GM23248 (cell line): ENCODE measurements around the gene LIN54. TPM values are rescaled to one million over a fixed set of nuclear protein-coding genes. Genes with fewer than 3 reads are reported as not detected.
"Not testable (repeated sequence)": the region's sequence is repeated elsewhere in the genome, so short reads cannot be mapped to it uniquely, and the experiment has no call there.

Experiments used
- DNase-seq: peaks from one replicate; pipeline ENCODE4 v3.0.0-alpha.2; 2015
- H2AFZ ChIP-seq: fragments of 200-600 bp; sonication (generic); 2 replicates; pipeline ENCODE4 v1.6.1; 2016; ENCODE audit warnings: antibody characterized with exemption
- H3F3A ChIP-seq: fragments of 200-600 bp; sonication (generic); 2 replicates; pipeline ENCODE4 v1.6.1; 2016; ENCODE audit warnings: mild to moderate bottlenecking, antibody characterized with exemption, mixed run types; ENCODE audit not compliant: insufficient read depth
- H3K27ac ChIP-seq: fragments of 200-600 bp; sonication (generic); 2 replicates; pipeline ENCODE4 v1.5.1; 2016; ENCODE audit warnings: mild to moderate bottlenecking
- H3K27me3 ChIP-seq: fragments of 200-600 bp; sonication (generic); replicated peaks from 2 replicates; pipeline ENCODE4 v1.6.1; 2016; ENCODE audit warnings: mild to moderate bottlenecking; ENCODE audit not compliant: insufficient read depth
- H3K36me3 ChIP-seq: fragments of 200-600 bp; sonication (generic); 2 replicates; pipeline ENCODE4 v1.6.1; 2016; ENCODE audit warnings: low read depth, mild to moderate bottlenecking
- H3K4me1 ChIP-seq: fragments of 200-600 bp; sonication (generic); 2 replicates; pipeline ENCODE4 v1.6.1; 2016; ENCODE audit warnings: mild to moderate bottlenecking; ENCODE audit not compliant: insufficient read depth
- H3K4me2 ChIP-seq: fragments of 200-600 bp; sonication (generic); one replicate; pipeline ENCODE4 v1.6.1; 2016; ENCODE audit warnings: mild to moderate bottlenecking; ENCODE audit not compliant: unreplicated experiment
- H3K4me3 ChIP-seq: fragments of 200-600 bp; sonication (generic); 2 replicates; pipeline ENCODE4 v1.5.1; 2016; ENCODE audit warnings: mild to moderate bottlenecking
- H3K79me2 ChIP-seq: fragments of 200-600 bp; sonication (generic); 2 replicates; pipeline ENCODE4 v1.6.1; 2016; ENCODE audit warnings: mild to moderate bottlenecking; ENCODE audit not compliant: insufficient read depth
- H3K9ac ChIP-seq: fragments of 200-600 bp; sonication (generic); 2 replicates; pipeline ENCODE4 v1.6.1; 2016; ENCODE audit warnings: mild to moderate bottlenecking
- H3K9me2 ChIP-seq: fragments of 200-600 bp; sonication (generic); 2 replicates; pipeline ENCODE4 v1.6.1; 2016; ENCODE audit warnings: mixed run types, mild to moderate bottlenecking, moderate library complexity; ENCODE audit not compliant: insufficient read depth
- H3K9me3 ChIP-seq: fragments of 200-600 bp; sonication (generic); one replicate; pipeline ENCODE4 v1.6.1; 2017; ENCODE audit warnings: low read depth
- H4K20me1 ChIP-seq: fragments of 200-600 bp; sonication (generic); 2 replicates; pipeline ENCODE4 v1.6.0; 2016; ENCODE audit not compliant: insufficient read depth
- EZH2 ChIP-seq: fragments of 200-600 bp; sonication (generic); IDR thresholded peaks from 2 replicates; pipeline ENCODE4 v1.6.1; 2018; ENCODE audit warnings: antibody characterized with exemption, mild to moderate bottlenecking; ENCODE audit not compliant: insufficient read depth, poor library complexity, severe bottlenecking
- EZH2phosphoT487 ChIP-seq: fragments of 200-600 bp; sonication (generic); IDR thresholded peaks from 2 replicates; pipeline ENCODE4 v1.6.1; 2018; ENCODE audit warnings: antibody characterized with exemption, moderate library complexity, mild to moderate bottlenecking, low read depth; ENCODE audit not compliant: insufficient read depth
- WGBS, 2 experiments: methylation state at CpG; one replicate each; pipeline ENCODE4 v1.1.6; 2015 to 2017; ENCODE audit warnings: low lambda C conversion rate in 2 of 2, low coverage in 1 of 2; ENCODE audit errors: missing lambda C conversion rate in 2 of 2; 5-methylcytosine and 5-hydroxymethylcytosine counted together
- in situ Hi-C: fragments of 300-500 bp; cut with MboI; formaldehyde crosslinking; loops from 2 replicates; pipeline ENCODE4 v1.15.0; 2020
- polyA plus RNA-seq: library from polyadenylated mRNA; unstranded; fragments of >200 nt; fragmentation: Nextera tagmentation; extraction: Ambion mirVana; gene quantifications from 2 replicates; pipeline ENCODE4 v1.2.1, GENCODE V29; 2016
- total RNA-seq: library from RNA; depleted of rRNA; stranded (reverse); fragments of >200 nt; shearing (Covaris generic); gene quantifications from 2 replicates; pipeline ENCODE4 v1.2.3, GENCODE V29; 2014

Gene LIN54
- total and polyA plus RNA-seq, 2 experiments from 2014 or later, result 6.4 to 13.3 TPM

GRCh38 chr4:82919386-82919785 lies 91.2 kb downstream of the LIN54 start:
- 78 to 80% methylated on average over 2 of the region's 2 CpGs for WGBS, 2 experiments
- in situ Hi-C loops, result no loop called here
- no peak overlapping the region for H3K4me3 ChIP-seq
- H4K20me1 ChIP-seq, result no peaks in the 10 kb centered on the region
- no peaks in the 10 kb centered on the region for H3K9me2 ChIP-seq
- H3F3A ChIP-seq, result no peaks in the 10 kb centered on the region; the same call in 1 of the 2 replicates
- TF ChIP-seq EZH2 (no peak), EZH2phosphoT487 (no peak)
- H3K4me1 ChIP-seq, result no peaks in the 10 kb centered on the region
- H3K4me2 ChIP-seq, result no peak overlapping the region
- H3K9me3 ChIP-seq, result no peaks in the 10 kb centered on the region
- no peak overlapping the region for H2AFZ ChIP-seq
- no peaks in the 10 kb centered on the region for H3K79me2 ChIP-seq
- H3K36me3 ChIP-seq, result 0 out of 2 replicates have a peak, but pooled peaks cover 7% of the 10 kb centered on the region
- no peaks in the 10 kb centered on the region for H3K27me3 ChIP-seq
- no peak overlapping the region for H3K27ac ChIP-seq
- DNase-seq, result no peak
- no peak overlapping the region for H3K9ac ChIP-seq

- Histone ChIP-seq H4K20me1 (no peaks in the 10 kb centered on the region), H2AFZ (no peak overlapping the region), H3K9me2 (no peaks in the 10 kb centered on the region), H3K9me3 (no peaks in the 10 kb centered on the region), H3F3A (no peaks in the 10 kb centered on the region; the same call in 1 of the 2 replicates), H3K9ac (no peak overlapping the region), H3K27me3 (no peaks in the 10 kb centered on the region), H3K79me2 (no peaks in the 10 kb centered on the region), H3K4me1 (peaks cover 6% of the 10 kb centered on the region; the same call in 1 of the 2 replicates), H3K27ac (no peak overlapping the region), H3K36me3 (0 out of 2 replicates have a peak, but pooled peaks cover under 1% of the 10 kb centered on the region), H3K4me2 (no peak overlapping the region), H3K4me3 (no peak overlapping the region)
- in situ Hi-C loops, result no loop called here
- TF ChIP-seq EZH2 (no peak), EZH2phosphoT487 (no peak)
- no peak for DNase-seq
- 81 to 84% methylated on average over 7 of the region's 7 CpGs for WGBS, 2 experiments
Observed at GRCh38 chr4:82918091-82918490, 92.5 kb downstream of the LIN54 start.

GRCh38 chr4:82913968-82914367 lies 96.7 kb downstream of the LIN54 start:
- H3K9ac ChIP-seq, in situ Hi-C loops, H3K9me3 ChIP-seq: not testable (repeated sequence)

GRCh38 chr4:82913305-82913704 lies 97.3 kb downstream of the LIN54 start:
- Histone ChIP-seq H2AFZ (no peak overlapping the region), H3K4me1 (peaks cover 6% of the 10 kb centered on the region; the same call in 1 of the 2 replicates), H3F3A (no peaks in the 10 kb centered on the region), H3K4me2 (no peak overlapping the region), H3K9me2 (no peaks in the 10 kb centered on the region), H3K4me3 (no peak overlapping the region), H3K9me3 (no peaks in the 10 kb centered on the region), H3K9ac (no peak overlapping the region), H3K36me3 (no peaks in the 10 kb centered on the region), H3K27me3 (no peaks in the 10 kb centered on the region), H3K79me2 (no peaks in the 10 kb centered on the region), H3K27ac (peak overlapping the region; percentile 22), H4K20me1 (no peaks in the 10 kb centered on the region)
- TF ChIP-seq EZH2 (no peak), EZH2phosphoT487 (no peak)
- 46 to 48% methylated on average over 2 of the region's 2 CpGs for WGBS, 2 experiments
- in situ Hi-C loops, result no loop called here
- peak; percentile 66 for DNase-seq

More at GRCh38 chr4:82913968-82914367, 96.7 kb downstream of the LIN54 start:
- not testable (repeated sequence) for H3K27me3 ChIP-seq, H3K9me2 ChIP-seq, DNase-seq, H3F3A ChIP-seq, H3K79me2 ChIP-seq, H3K36me3 ChIP-seq, H4K20me1 ChIP-seq, H3K4me3 ChIP-seq, H3K27ac ChIP-seq, H2AFZ ChIP-seq, H3K4me2 ChIP-seq, H3K4me1 ChIP-seq
- WGBS, 2 experiments, result 91 to 100% methylated on average over 2 of the region's 2 CpGs

GRCh38 chr4:82909326-82909725 lies 101.3 kb downstream of the LIN54 start:
- Histone ChIP-seq H4K20me1 (no peaks in the 10 kb centered on the region), H3K9me2 (no peaks in the 10 kb centered on the region), H3K27ac (no peak overlapping the region), H3F3A (0 out of 2 replicates have a peak, but pooled peaks cover 6% of the 10 kb centered on the region), H3K4me1 (peaks cover 13% of the 10 kb centered on the region), H3K9me3 (no peaks in the 10 kb centered on the region), H3K4me2 (no peak overlapping the region), H3K36me3 (no peaks in the 10 kb centered on the region), H3K9ac (no peak overlapping the region), H3K79me2 (no peaks in the 10 kb centered on the region), H3K27me3 (no peaks in the 10 kb centered on the region), H2AFZ (no peak overlapping the region), H3K4me3 (no peak overlapping the region)
- TF ChIP-seq EZH2phosphoT487 (no peak), EZH2 (no peak)
- no peak for DNase-seq
- in situ Hi-C loops, result no loop called here
- WGBS, 2 experiments, result 92 to 97% methylated on average over 1 of the region's 1 CpG
